Skin epidermis (tissue), 12 donors: ENCODE data around the gene SVEP1.
A peak's percentile ranks its signal among the peaks of the same experiment; 100 is the strongest.
"Not testable (repeated sequence)": the region's sequence is repeated elsewhere in the genome, so short reads cannot be mapped to it uniquely, and the experiment has no call there.

Experiments used
- H3K27ac ChIP-seq, 21 experiments: fragments of 200-600 bp; sonication (generic) in 11 of 21; one replicate each; pipeline ENCODE4 v1.5.0; 2020; ENCODE audit warnings: mild to moderate bottlenecking in 3 of 21, inconsistent platforms in 2 of 21, moderate library complexity in 2 of 21
- H3K4me3 ChIP-seq, 7 experiments: fragments of 200-600 bp; sonication (generic) in 2 of 7; one replicate each; pipeline ENCODE4 v1.5.0; 2020; ENCODE audit warnings: inconsistent platforms in 2 of 7, mild to moderate bottlenecking in 2 of 7, moderate library complexity in 1 of 7

SVEP1 gene

DNA sequence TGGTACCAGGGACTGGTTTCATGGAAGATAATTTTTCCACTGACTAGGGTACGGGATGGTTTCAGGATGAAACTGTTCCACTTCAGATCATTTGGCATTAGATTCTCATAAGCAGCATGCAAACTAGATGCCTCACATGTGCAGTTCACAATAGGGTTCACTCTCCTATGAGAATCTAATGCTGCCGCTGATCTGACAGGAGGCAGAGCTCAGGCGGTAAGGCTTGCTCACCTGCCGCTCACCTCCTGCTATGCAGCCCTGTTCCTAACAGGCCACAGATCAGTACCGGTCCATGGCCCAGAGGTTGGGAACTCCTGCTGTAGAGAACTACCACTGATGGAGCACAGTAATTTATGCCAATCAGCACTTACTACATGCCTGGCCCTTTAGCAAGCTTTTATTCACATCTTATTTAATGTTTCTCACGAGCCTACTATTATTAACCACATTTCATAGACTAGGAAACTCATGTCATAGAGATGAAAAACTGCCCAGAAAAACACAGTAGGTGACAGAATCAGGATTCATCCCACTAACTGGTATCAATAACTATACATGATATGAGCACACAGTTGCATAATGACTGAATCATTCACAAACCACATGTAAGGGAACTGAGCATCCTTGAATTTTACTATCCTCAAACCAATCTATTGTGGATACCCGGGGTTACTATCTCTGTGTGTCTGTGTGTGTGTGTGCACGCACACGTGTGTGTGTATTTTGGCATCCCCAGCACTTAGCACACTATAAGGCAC is 46.5 kb downstream of the SVEP1 start:
- H3K27ac ChIP-seq = no peak overlapping the region

DNA sequence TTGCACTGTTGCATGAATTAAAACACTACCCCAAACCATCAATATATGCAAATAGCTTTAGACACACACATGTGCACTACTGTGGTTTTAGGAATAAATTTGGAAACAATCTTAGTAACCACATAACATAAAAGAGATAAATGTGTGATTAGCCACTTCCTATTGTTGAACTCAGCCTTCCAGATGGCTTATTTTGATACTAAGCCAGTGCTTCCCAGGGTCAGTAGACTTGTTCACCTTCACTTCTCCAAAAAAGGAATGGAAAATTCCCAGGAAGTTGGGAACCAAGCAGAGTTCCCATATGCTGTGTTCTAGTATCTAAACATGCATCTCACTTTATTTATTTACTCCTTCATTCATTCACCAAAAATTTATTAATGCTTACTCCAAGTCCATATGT is 47.8 kb downstream of the SVEP1 start:
- no peak overlapping the region for H3K27ac ChIP-seq

More for the DNA sequence above, 46.5 kb downstream of the SVEP1 start:
- no peak overlapping the region for H3K4me3 ChIP-seq

DNA sequence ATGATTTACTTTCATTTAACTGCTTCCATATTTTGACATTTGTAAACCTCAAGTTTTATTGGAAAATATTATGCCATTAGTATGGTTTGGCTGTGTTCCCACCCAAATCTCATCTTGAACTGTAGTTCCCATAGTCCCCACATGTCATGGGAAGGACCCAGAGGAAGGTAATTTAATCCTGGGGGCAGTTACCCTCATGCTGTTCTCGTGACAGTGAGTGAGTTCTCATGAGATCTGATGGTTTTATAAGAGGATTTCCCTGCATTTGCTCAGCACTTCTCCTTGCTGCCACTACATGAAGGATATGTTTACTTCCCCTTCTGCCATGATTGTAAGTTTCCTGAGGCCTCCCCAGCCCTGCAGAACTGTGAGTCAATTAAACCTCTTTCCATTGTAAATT is 48.3 kb downstream of the SVEP1 start:
- not testable (repeated sequence) for H3K27ac ChIP-seq, H3K4me3 ChIP-seq

More for the DNA sequence above, 47.8 kb downstream of the SVEP1 start:
- H3K4me3 ChIP-seq = no peak overlapping the region

DNA sequence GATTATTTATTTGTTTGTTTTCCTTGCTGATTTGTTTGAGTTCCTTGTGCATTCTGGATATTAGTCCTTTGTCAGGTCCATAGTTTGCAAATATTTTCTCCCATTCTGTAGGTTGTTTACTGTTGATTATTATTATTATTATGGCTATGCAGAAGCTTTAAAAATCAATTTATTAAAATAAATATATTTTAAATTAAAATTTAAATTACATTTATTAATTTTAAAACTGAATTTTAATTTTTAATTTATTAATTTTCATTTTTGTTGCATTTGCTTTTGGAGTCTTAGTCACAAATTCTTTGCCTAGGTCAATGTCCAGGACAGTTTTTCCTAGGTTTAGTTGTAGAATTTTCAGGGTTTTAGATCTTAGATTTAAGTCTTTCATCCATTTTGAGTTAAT is 50.9 kb downstream of the SVEP1 start:
- Histone ChIP-seq H3K4me3 (no peak overlapping the region), H3K27ac (no peak overlapping the region)

DNA sequence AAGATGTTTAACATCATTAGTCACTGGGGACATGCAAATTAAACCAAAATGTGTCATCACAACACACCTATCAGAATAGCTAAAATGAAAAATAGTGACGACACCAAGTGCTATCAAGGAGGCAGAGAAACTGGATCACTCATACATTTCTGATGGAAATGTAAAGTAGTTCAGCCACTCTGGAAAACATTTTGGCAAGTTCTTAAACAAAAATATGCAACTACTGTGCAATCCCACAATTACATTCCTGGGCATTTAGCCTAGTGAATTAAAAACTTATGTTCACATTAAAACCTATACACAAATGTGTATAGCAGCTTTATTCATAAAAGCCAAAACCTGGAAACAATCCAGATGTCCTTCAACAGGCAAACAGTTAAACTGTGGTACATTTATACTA is 53.1 kb downstream of the SVEP1 start:
- no peak overlapping the region for H3K4me3 ChIP-seq
- H3K27ac ChIP-seq = no peak overlapping the region

DNA sequence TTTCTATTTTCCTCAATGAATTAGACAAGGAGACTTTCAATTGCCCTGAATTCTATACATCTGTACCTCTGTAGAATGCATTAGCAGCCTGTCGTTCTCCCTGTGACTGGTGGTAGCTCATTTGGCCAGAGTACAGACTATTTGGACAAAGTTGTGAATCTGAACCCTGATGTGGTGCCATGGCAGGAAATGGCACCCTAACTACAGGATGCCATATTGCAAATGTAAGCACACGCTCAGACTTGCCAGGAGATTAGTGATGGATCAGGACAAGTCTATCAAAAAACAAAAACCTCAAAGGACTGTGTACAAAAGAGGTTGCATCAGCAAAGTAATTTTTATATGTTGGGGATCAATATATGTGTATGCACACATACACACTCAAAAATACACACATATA is 58.3 kb downstream of the SVEP1 start:
- Histone ChIP-seq H3K27ac (no peak overlapping the region), H3K4me3 (no peak overlapping the region)

DNA sequence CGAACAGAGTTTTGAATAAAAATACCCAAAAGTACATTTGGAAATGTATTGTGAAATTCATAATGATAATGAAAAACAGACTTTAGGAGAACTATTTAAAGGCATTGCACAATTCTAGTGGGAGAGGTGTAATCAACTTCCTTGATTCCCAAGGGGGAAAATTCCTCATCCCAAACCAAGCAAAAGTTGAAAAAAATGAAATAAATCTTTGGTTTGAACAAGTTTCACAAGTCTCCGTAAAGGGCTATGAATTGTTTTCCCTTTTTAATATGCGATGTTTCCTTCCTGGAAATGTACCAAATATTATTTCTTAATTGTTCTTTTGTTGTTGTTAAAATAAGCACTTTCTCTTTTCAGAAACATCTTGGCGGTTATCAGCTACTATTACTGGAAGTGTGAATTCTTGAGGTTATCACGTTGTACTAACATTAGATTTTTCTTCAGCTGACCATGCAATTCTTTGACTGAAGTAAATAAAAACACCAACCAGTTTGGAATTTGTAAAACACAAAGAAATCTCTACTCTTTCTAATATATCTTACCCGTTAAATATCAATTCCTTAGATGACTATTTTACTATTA is 59.3 kb downstream of the SVEP1 start:
- Histone ChIP-seq H3K27ac (peak overlapping the region in 1 of 21 experiments; percentile 45), H3K4me3 (no peak overlapping the region)

DNA sequence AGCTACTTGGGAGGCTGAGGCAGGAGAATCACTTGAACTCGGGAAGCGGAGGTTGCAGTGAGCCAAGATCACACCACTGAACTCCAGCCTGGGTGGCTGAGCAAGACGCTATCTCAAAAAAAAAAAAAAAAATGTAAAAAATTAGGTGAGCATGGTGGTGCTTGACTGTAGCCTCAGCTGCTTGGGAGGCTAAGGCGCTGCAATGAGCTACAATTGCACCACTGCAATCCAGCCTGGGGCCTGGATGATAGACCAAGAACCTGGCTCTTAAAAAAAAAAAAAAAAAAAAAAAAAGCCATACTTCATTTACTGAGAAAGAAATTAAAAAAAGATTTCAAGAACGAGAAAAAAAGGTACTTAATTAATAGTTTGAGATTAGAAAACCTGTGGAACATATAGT is 62.1 kb downstream of the SVEP1 start:
- Histone ChIP-seq H3K27ac (no peak overlapping the region), H3K4me3 (no peak overlapping the region)

DNA sequence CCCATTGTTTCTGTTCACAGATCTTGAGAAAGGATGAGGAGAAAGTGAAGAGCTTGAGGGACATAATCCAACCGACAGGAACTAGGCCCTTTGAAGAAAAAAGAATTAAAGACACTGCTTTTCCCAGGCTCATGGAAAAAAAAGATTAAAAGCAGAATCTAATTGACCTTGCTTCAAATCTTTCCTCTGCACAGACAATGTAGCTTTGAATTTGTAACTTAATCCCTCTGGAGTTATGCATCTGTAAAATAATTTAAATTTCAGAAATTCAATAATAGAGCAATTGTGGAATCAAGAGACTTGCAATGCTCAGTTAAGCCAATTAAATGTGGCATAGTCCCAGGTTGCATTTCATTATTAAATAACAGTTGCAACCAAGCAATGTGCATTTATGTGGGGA is 64.6 kb downstream of the SVEP1 start:
- H3K4me3 ChIP-seq = no peak overlapping the region
- H3K27ac ChIP-seq = no peak overlapping the region

DNA sequence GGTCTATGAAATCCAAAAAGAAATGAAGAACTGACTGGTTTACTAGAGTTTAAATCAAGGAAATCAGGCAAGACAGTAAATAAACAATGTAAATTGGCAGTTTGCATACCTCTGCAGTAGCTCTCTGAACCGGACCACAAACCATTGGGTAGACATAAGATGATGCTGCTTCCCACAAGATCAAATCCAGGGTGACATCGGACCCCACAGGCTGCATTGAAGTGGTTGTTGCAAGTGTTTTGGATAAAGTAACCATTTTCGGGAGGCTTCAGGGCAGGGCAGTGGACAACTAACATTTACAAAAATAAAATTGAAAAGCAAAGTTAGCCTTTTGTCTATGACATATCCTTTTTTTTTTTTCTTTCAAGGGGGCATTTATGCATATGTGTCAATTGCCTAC is 66.7 kb downstream of the SVEP1 start:
- no peak overlapping the region for H3K4me3 ChIP-seq
- H3K27ac ChIP-seq = no peak overlapping the region

DNA sequence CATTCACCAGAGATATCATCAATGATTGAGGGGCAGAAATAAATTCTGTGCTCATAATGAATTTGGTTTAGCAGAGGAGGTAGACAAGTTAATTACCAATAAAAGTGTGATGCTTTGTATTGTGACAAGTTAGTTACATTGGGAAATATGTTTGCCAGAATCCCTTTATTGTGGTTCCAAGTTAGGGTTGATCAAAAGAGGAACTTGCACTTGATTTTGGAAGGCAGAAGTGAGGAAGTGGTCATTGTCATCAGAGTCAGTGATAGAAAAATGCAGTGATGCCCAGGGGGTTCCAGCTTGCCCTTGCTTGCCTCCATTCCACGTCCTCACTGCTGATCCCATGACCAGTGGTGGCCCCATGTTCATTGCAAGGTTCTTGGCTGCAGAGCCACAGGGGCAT is 69.7 kb downstream of the SVEP1 start:
- Histone ChIP-seq H3K27ac (no peak overlapping the region), H3K4me3 (no peak overlapping the region)

DNA sequence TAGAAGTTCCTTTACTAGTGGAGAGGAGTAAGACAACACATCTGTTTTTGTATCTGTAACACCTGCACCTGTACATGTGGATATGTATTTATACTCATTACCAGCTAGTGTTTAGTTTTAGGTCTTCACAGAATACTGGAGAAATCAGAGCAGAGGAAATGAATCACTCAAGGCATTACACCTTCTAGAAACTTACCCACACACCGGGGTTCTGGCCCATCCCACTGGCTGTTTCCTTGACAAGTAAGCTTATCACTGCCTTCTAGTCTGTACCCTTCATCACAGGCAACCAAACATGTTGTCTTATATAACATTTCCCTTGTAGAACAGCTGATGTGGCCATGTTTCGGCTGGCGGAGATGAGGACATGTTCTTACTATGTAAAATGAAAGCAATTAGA is 76.7 kb downstream of the SVEP1 start:
- Histone ChIP-seq H3K27ac (no peak overlapping the region), H3K4me3 (no peak overlapping the region)

DNA sequence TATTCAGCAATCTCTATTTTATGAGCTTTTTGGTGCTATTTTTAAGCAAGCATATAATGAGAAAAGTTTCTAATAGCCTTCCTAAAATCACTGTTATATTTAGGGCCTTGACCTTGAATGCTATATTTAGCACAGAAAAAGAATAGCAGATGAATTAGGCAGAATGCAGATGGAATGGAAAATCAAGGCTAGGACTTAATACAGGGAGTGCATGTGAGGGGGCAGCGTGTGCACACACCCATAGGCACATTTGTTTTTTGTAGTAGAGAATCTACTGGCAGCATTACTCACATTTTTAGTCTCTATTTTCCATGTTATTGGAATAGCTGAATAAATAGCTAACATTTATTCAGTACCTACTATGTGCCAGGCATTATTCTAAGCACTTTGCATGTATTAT is 79.9 kb downstream of the SVEP1 start:
- H3K4me3 ChIP-seq = no peak overlapping the region

DNA sequence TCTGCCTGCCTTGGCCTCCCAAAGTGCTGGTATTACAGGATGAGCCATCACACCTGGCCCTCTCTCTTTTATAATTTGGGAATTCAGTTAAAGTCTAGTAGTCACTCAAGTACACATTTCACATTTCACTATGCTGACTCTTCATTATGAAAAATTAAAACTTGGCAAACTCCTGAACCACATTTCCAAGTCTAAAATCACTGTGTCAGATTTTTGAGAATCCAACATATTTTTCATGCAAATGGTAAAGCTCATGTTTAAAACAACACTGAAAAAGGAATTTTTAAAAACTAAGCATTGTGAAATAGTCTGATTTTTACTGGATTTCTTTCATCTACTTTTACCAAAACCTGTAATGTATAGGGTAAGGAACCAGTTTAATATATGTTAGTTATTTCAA is 92.3 kb downstream of the SVEP1 start:
- Histone ChIP-seq H3K4me3 (no peak overlapping the region), H3K27ac (no peak overlapping the region)

More for the DNA sequence above, 79.9 kb downstream of the SVEP1 start:
- H3K27ac ChIP-seq = no peak overlapping the region

DNA sequence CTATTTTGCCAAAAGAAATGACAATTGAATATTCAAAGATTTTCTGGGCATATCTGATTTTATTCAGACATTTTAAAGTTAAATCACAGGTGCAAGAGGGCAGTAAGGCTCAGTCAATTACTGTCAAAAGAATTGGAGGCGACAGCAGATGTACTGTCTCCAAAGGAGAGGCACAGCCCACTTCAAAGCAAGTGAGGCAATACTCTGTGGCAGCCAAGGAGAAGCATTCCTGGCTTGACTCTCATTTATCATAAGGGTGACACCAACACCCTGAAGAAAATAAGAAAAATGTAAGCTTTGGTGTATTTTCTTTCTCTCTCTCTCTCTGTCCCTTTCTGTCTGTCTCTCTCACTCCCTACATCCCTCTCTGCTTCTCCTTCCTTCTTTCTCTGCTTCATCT is 93.3 kb downstream of the SVEP1 start:
- Histone ChIP-seq H3K27ac (no peak overlapping the region), H3K4me3 (no peak overlapping the region)

DNA sequence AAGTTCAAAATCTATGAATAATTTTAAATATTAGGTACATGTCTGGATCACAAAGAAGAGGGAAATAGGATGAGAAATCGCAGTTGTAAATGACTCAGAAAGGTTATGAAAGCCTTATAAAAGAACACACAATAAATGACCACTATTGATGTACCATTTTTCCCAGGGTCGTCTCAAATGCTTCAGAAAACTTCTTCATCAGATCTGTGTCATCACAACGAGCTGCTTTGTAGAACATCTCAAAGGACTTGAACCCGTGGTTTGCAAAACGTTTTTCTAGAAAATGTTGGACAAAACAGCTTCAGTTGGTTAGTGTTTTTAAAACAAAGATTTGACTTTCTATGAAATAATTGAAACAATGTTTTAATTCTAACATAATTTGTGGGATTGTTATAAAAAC is 100.1 kb downstream of the SVEP1 start:
- Histone ChIP-seq H3K27ac (no peak overlapping the region), H3K4me3 (no peak overlapping the region)

DNA sequence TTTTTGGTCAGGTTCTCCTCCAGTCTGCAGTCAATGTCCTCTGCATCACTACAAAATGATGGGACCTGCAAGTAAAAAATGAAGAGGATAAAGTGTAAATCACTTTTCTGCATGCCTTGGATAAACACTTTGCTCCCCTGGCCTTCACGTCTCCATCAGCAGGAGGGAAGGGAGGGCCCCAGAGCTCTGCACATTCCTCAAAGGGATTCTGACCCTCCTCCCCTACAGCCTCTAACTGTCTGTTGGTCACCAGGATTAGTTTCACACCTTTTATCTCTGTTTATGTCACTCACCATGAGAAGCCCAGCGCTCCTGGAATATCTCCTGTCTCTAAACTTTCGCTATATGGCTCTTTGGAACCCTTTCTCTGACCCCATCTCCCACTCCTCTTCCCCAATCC is 103.3 kb downstream of the SVEP1 start:
- no peak overlapping the region for H3K27ac ChIP-seq
- H3K4me3 ChIP-seq = no peak overlapping the region

DNA sequence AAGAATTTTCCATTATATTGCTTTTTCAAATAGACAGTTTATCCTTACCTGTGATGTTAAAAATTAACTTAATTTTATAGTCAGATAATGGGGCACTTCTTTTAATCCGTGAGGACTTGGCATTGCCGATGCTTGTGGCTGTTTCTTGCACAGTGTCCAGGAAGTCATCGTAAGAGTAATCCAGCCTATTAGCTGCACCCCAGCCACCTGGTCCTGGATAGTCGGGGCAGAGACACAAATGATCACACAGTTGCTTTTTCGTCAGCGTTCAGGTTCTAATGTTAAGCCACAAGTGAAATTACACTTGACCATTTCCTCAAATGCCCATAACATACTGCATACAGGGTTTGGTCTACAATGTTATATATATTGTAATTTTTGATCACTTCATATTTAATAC is 107.4 kb downstream of the SVEP1 start:
- no peak overlapping the region for H3K27ac ChIP-seq
- H3K4me3 ChIP-seq = no peak overlapping the region

DNA sequence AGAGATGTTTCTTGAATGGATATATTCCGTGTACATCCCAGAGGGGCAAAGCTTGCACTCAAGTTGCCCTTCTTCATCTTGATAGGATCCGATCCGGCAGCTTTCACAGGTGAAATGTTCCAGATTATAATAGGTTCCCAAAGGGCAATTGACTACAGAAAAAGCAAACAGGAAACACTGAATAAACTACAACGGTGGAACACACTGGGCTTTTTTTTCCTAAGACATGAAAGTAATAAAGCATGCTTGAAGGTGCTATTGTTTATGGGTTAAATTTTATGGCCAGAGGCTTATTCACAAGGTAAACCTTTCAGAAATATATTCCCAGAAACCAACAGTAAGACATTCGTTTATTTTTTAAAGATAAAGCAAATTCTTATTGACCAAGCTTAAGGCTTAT is 110.6 kb downstream of the SVEP1 start:
- no peak overlapping the region for H3K4me3 ChIP-seq
- H3K27ac ChIP-seq = no peak overlapping the region

DNA sequence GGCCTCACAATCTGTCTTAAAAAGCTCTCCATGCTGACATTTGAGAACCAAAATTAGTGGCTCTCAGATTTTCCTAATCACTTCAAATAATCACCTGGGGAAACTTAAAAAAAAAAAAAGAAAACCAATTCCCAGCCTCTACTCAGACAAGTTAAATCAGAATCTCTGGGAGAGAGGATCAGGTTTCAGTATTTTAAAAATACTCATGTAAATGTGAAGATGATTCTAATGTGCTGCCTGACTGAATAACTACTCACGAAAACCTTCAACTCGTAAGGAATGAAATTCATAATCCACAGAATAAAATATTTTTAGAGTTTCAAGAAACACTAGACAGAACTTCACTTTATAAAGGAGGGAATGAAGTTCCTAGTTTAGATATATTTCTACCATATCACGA is 114.4 kb downstream of the SVEP1 start:
- no peak overlapping the region for H3K27ac ChIP-seq

DNA sequence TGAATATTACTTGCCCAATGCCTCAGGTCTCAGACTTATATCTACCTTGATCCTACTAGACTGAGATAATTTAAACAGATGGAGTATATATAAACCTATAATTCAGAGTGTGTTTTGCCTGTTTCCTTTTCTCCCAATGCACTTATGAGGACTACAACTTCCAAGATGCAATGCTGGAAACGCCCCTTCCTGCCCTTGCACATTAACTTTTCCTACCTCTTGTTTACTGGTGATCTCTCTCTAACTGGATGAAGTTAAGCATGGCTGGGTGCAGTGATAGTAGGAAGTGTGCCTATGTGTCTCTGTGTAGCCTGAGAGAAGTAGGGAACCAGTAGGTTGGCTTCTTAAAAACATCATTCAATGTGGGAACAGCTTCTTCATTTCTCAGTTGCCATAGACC is 115.2 kb downstream of the SVEP1 start:
- Histone ChIP-seq H3K4me3 (no peak overlapping the region), H3K27ac (peak overlapping the region in 1 of 21 experiments; percentile 35)

More for the DNA sequence above, 114.4 kb downstream of the SVEP1 start:
- H3K4me3 ChIP-seq = no peak overlapping the region

DNA sequence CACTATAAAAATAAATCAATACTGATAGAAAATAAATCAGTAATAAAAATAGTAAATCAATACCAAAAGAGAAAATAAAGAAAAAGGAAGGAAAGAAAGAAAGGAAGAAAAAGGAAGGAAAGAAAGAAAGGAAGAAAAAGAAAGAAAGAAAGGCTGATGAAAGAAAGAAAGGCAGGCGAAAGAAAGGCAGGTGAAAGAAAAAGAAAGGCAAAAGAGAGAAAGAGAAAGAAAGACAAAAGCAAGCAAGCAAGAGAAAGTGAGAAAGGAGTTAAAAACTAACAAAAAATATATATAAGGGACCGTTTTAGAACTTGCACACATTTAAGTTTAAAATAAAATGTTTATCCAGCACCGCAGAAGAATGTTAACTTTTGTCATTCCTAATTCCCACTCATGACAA is 116.0 kb downstream of the SVEP1 start:
- Histone ChIP-seq H3K27ac (no peak overlapping the region), H3K4me3 (no peak overlapping the region)
